ENCODE results near the gene HPSE2. TPM values are rescaled to one million over a fixed set of nuclear protein-coding genes. Genes with fewer than 3 reads are reported as not detected.
A peak's percentile ranks its signal among the peaks of the same experiment; 100 is the strongest.

HPSE2 gene
- total and polyA plus RNA-seq, 2 of the 13 experiments (the other 11 are each of a cell fraction or from before 2014, with no cell fraction given), result 0.01 TPM; not detected in 1

GRCh38 chr10:98655492-98655891 is 580.2 kb downstream of the HPSE2 start:
- Histone ChIP-seq H3K4me2 (ENCODE audit: low read depth, low read length) (no peak overlapping the region), H3K9me3 (ENCODE audit: low read length) (no peaks in the 10 kb centered on the region), H3K4me1 (ENCODE audit: insufficient read depth, low read length) (peaks cover 4% of the 10 kb centered on the region; the same call in 1 of the 2 replicates), H3K27ac (ENCODE audit: extremely low read length, insufficient read depth, low read length) (no peak overlapping the region), H4K20me1 (ENCODE audit: insufficient read depth, low read length) (no peaks in the 10 kb centered on the region), H3K4me3 (replicated peaks in 1 of 3; ENCODE audit: insufficient read depth in 1 of 3, low read depth in 2 of 3, low read length in 3 of 3) (no peak overlapping the region), H3K9ac (ENCODE audit: insufficient read depth, low read depth, low read length) (no peak overlapping the region), H3K27me3 (ENCODE audit: control insufficient read depth in 1 of 2, insufficient read depth in 2 of 2, low read length in 2 of 2) (no peaks in the 10 kb centered on the region), H3K79me2 (ENCODE audit: insufficient read depth, low read length) (no peaks in the 10 kb centered on the region), H2AFZ (ENCODE audit: low read length) (no peak overlapping the region), H3K36me3 (replicated peaks in 1 of 2; ENCODE audit: control insufficient read depth in 1 of 2, insufficient read depth in 2 of 2, low read length in 2 of 2) (no peaks in the 10 kb centered on the region)
- DNase-seq (ENCODE audit: low spot score), result no peak
- intact Hi-C loops (cut with micrococcal nuclease; ENCODE audit: unreplicated experiment) (no loop called here), in situ Hi-C loops (cut with HindIII; ENCODE audit: extremely low pct_ligation_motif_present, low pct_unique_long_range_greater_than_20kb) (no loop called here)
- no peak for FAIRE-seq
- ChIA-PET POLR2A (no interaction called here), CTCF (ENCODE audit: low intra/inter-chr PET ratio, low total read pairs) (no interaction called here)
- no TSS peak for BruUV-seq (replicated peaks)
- no peak for ATAC-seq
- TF ChIP-seq MNT (IDR thresholded peaks at IDR 0.05) (peak; percentile 31; the same call in 1 of the 2 replicates), GPN1 (CRISPR knock-in tag; IDR thresholded peaks at IDR 0.05; ENCODE audit: borderline replicate concordance) (no peak)

- FAIRE-seq, result no peak
- Histone ChIP-seq H3K27me3 (ENCODE audit: control insufficient read depth in 1 of 2, insufficient read depth in 2 of 2, low read length in 2 of 2) (no peaks in the 10 kb centered on the region), H4K20me1 (ENCODE audit: insufficient read depth, low read length) (no peaks in the 10 kb centered on the region), H3K27ac (ENCODE audit: extremely low read length, insufficient read depth, low read length) (no peak overlapping the region), H3K9me3 (ENCODE audit: low read length) (no peaks in the 10 kb centered on the region), H3K36me3 (replicated peaks in 1 of 2; ENCODE audit: control insufficient read depth in 1 of 2, insufficient read depth in 2 of 2, low read length in 2 of 2) (no peaks in the 10 kb centered on the region), H3K9ac (ENCODE audit: insufficient read depth, low read depth, low read length) (no peak overlapping the region), H3K4me1 (ENCODE audit: insufficient read depth, low read length) (no peaks in the 10 kb centered on the region), H2AFZ (ENCODE audit: low read length) (no peak overlapping the region), H3K79me2 (ENCODE audit: insufficient read depth, low read length) (no peaks in the 10 kb centered on the region), H3K4me3 (replicated peaks in 1 of 3; ENCODE audit: insufficient read depth in 1 of 3, low read depth in 2 of 3, low read length in 3 of 3) (no peak overlapping the region), H3K4me2 (ENCODE audit: low read depth, low read length) (no peak overlapping the region)
- no TSS peak for BruUV-seq (replicated peaks)
- ChIA-PET POLR2A (no interaction called here), CTCF (ENCODE audit: low intra/inter-chr PET ratio, low total read pairs) (no interaction called here)
- TF ChIP-seq PBX2 (CRISPR knock-in tag; IDR thresholded peaks at IDR 0.05) (no peak), NAIF1 (CRISPR knock-in tag; IDR thresholded peaks at IDR 0.05; ENCODE audit: borderline replicate concordance) (no peak), POLR2G (IDR thresholded peaks at IDR 0.05; ENCODE audit: low read depth, low read length) (no peak), ZBTB34 (CRISPR knock-in tag; IDR thresholded peaks at IDR 0.05) (no peak), HHEX (CRISPR knock-in tag; IDR thresholded peaks at IDR 0.05) (no peak), ZNF510 (CRISPR knock-in tag; IDR thresholded peaks at IDR 0.05; ENCODE audit: low read depth) (no peak), ZNF496 (CRISPR knock-in tag; IDR thresholded peaks at IDR 0.05; ENCODE audit: insufficient replicate concordance) (no peak), ATRX (CRISPR knock-in tag; IDR thresholded peaks at IDR 0.05; ENCODE audit: borderline replicate concordance) (no peak), ZNF678 (CRISPR knock-in tag; IDR thresholded peaks at IDR 0.05) (no peak), ZNF441 (CRISPR knock-in tag; IDR thresholded peaks at IDR 0.05; ENCODE audit: borderline replicate concordance) (no peak), ZNF556 (CRISPR knock-in tag; IDR thresholded peaks at IDR 0.05; ENCODE audit: borderline replicate concordance) (no peak), DBP (CRISPR knock-in tag; IDR thresholded peaks at IDR 0.05; ENCODE audit: not compliant biosample characterization) (no peak)
- ATAC-seq, result no peak
- WGBS (ENCODE audit: low lambda C conversion rate), result 2% methylated on average over 2 of the region's 2 CpGs
- no peak for DNase-seq (ENCODE audit: low spot score)
- in situ Hi-C loops (cut with HindIII; ENCODE audit: extremely low pct_ligation_motif_present, low pct_unique_long_range_greater_than_20kb) (no loop called here), intact Hi-C loops (cut with micrococcal nuclease; ENCODE audit: unreplicated experiment) (no loop called here)
Observed at GRCh38 chr10:98649170-98649569, 586.5 kb downstream of the HPSE2 start.
